Epithelial cell of esophagus (primary cell): ENCODE results near the gene IRF2.

Experiments
- DNase-seq: peaks from one replicate; pipeline ENCODE4 v3.0.0; 2010; ENCODE audit warnings: low read depth
- H3K4me3 ChIP-seq: 2 replicates; pipeline ENCODE4 v1.5.1; 2011; ENCODE audit warnings: mild to moderate bottlenecking, low read length, control low read depth
- TF ChIP-seq, protein P1 (sequence below): IDR thresholded peaks from 2 replicates; pipeline ENCODE4 v1.5.1; 2011; ENCODE audit warnings: low read depth, mild to moderate bottlenecking, low read length, control low read depth, inconsistent platforms; ENCODE audit not compliant: insufficient read depth; ENCODE audit errors: missing control alignments

Gene IRF2

DNA sequence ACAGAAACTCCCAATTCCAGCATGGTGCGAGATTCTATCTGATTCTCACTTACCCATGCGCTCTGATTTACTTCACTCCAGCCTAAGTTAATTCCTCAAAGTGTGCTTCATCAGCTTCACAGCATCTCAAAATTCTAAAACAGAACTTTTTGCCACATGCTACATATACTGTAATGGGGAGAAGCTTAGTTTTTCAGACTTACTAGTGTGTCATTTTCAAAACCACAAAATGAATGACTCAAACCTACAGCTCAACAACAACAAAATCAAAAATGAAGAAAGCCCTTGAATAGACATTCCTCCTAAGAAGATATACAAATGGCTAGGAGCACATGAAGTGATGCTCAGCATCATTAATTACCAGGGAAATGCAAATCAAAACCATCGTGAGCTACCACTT lies 14.9 kb downstream of the IRF2 start:
- DNase-seq, result peak; percentile 47
- TF ChIP-seq, protein P1, sequence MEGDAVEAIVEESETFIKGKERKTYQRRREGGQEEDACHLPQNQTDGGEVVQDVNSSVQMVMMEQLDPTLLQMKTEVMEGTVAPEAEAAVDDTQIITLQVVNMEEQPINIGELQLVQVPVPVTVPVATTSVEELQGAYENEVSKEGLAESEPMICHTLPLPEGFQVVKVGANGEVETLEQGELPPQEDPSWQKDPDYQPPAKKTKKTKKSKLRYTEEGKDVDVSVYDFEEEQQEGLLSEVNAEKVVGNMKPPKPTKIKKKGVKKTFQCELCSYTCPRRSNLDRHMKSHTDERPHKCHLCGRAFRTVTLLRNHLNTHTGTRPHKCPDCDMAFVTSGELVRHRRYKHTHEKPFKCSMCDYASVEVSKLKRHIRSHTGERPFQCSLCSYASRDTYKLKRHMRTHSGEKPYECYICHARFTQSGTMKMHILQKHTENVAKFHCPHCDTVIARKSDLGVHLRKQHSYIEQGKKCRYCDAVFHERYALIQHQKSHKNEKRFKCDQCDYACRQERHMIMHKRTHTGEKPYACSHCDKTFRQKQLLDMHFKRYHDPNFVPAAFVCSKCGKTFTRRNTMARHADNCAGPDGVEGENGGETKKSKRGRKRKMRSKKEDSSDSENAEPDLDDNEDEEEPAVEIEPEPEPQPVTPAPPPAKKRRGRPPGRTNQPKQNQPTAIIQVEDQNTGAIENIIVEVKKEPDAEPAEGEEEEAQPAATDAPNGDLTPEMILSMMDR, result no peak
- no peak overlapping the region for H3K4me3 ChIP-seq

DNA sequence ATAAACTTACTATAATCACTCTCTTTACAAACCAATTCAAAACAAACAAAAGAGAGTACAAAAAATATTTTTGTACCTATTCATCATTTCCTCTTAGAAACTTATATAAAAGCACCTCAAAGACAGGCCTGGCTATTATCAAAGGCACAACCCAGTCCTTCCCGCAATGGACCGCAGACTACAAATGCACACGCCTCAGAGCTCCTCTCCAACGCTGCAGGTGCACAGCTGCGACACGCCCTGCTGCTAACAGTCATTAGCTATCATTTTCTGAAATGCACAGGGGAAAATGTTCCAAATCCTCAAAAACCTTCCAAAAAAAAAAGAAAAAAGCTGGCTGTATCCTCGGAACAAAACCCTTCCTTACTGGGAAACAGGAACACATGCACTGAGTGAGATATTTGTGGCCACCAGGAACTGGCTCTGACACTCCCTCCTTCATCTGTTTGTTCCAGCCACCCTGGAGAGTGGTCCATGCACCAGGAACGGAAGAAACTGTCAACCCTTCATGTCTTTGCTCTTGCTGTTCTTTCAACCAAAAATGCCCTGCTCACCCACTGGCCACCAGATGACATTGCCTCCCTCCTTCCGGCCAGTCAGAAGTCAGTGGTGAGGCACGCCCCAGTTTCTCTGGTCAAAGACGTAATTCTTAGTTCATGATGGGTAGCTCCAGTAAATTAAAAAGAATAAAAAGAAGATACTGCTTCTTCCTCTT lies 16.7 kb downstream of the IRF2 start:
- no peak overlapping the region for H3K4me3 ChIP-seq
- TF ChIP-seq, protein P1, result no peak
- no peak for DNase-seq

DNA sequence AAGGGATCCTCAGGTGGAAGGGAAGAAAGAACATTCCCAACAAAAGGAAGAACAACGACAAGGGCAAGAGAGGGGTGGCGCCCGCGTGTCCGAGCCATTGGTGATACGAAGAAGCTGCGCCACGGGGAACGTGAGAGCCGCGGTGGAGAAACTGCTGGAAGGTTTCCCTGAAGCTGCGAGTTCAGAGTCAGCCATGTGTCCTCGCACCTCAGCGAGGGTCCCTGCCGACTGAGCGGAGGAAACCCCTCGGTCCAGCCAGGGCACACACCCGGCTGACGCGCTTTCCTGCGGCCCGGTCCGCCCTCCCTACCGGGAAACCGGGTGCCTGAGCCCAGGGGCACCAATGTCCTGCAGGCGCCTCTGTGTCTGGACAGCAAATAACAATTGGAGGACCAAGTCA lies 18.0 kb downstream of the IRF2 start:
- TF ChIP-seq, protein P1, result no peak
- DNase-seq, result no peak
- no peak overlapping the region for H3K4me3 ChIP-seq

DNA sequence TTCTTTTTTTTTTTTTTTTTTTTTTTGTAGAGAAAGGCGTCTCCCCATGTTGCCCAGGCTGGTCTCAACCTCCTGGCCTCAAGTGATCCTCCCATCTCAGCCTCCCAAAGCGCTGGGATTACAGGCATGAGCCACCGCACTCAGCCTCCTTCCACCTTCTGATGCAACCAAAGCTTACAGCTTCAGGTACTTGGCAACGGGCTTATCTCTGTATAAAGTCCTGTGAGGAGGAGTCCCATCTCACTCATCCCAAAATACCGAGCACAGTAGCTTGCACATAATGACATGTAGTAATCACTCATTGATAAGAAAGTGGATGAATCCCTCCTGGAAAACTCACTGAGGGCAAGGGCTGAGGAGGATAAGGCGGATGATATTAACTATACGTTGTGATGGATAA lies 19.1 kb downstream of the IRF2 start:
- H3K4me3 ChIP-seq, result no peak overlapping the region
- TF ChIP-seq, protein P1, result no peak
- DNase-seq, result no peak

DNA sequence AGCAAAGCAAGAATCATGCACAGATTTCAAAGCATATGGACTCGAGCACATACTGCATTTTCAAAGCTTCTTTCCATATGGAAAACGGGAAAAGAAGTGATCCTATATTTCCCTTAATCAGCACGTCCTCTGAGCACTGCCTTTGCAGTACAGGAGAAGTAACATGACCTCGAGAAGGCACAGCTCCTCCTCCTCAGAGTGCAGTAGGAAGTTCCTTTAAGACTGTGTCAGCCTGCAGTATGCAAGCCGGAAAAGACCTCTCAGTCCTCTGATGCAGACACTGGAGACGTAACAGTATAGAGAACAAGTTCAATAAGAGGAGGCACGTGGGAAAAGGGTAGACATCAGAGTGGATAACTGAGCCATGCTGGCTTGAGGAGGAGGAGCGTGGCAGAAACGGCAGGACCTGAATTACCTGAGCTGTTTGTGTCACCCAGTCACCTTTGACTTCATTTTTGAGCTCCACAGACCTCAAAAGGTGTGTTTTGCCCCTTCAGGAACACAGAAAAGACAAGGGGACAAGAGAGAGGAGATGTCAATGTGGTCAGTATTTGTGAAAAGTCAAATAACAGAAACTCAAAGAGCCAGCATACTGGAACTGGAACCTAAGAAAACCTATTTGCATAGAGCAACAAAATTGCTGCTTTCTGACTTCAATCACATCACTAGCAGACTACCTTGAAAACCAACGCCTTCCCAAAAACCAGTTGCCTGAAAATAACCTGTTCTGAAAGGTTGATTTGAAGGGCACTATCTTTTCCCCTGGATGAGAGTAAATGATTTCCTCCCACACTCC lies 20.8 kb downstream of the IRF2 start:
- no peak overlapping the region for H3K4me3 ChIP-seq
- TF ChIP-seq, protein P1, result no peak
- peak; percentile 72 for DNase-seq

DNA sequence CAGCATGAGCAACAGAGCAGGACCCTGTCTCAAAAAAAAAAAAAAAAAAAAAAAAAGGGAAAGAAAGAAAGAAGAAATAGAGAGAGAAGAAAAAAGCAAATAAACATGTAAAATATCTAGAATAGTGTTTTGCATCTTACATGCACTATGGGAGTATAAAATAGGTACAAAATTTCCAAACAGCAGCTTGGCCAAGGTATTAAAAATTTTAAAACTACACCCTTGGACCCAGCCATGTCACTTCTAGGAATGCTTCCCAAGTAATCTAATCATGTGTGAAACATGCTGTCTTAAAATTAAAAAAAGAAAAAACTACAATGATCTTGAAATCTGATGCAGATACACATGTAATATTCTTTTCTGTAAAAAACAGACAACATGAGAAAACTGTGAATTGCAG lies 21.6 kb downstream of the IRF2 start:
- no peak overlapping the region for H3K4me3 ChIP-seq
- no peak for DNase-seq
- TF ChIP-seq, protein P1, result no peak

DNA sequence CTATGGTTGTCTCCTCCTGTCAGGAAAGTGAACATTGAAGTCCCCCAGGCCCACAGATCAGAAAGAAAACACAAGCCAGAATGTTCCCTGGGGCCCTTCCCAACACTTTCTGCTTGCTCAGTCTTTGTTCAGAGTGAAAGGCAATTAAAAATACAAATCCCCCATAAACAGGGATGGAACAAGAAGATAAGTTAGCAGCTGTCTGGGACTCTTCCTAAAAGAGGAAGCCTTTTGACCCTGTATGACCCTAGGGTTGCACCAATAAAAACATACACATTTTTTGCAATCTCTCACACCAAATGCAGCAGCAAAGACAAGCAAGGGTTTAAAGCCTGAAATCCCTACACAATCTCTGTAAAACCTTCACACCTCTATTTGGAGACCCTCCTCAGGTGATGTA lies 22.6 kb downstream of the IRF2 start:
- H3K4me3 ChIP-seq, result no peak overlapping the region
- TF ChIP-seq, protein P1, result no peak
- DNase-seq, result no peak
